IPS-18a (cell line): ENCODE measurements around the gene VPS54.
A peak's percentile ranks its signal among the peaks of the same experiment; 100 is the strongest.

Source experiments
- H3K27ac ChIP-seq: one replicate; pipeline ENCODE4 v1.5.1; 2013; ENCODE audit warnings: low read length
- H3K27me3 ChIP-seq: one replicate; pipeline ENCODE4 v1.6.1; 2013; ENCODE audit warnings: mild to moderate bottlenecking, low read length; ENCODE audit not compliant: control insufficient read depth, insufficient read depth
- H3K36me3 ChIP-seq: one replicate; pipeline ENCODE4 v1.6.1; 2013; ENCODE audit warnings: low read depth, low read length; ENCODE audit not compliant: control insufficient read depth
- H3K4me1 ChIP-seq: one replicate; pipeline ENCODE4 v1.6.1; 2013; ENCODE audit warnings: low read depth, low read length; ENCODE audit not compliant: control insufficient read depth
- H3K4me3 ChIP-seq: one replicate; pipeline ENCODE4 v1.5.1; 2013; ENCODE audit warnings: low read length
- H3K9ac ChIP-seq: one replicate; pipeline ENCODE4 v1.6.1; 2013; ENCODE audit warnings: mild to moderate bottlenecking, low read length, moderate library complexity
- H3K9me3 ChIP-seq: one replicate; pipeline ENCODE4 v1.6.1; 2013; ENCODE audit warnings: low read depth, low read length; ENCODE audit not compliant: control insufficient read depth

Gene VPS54

DNA sequence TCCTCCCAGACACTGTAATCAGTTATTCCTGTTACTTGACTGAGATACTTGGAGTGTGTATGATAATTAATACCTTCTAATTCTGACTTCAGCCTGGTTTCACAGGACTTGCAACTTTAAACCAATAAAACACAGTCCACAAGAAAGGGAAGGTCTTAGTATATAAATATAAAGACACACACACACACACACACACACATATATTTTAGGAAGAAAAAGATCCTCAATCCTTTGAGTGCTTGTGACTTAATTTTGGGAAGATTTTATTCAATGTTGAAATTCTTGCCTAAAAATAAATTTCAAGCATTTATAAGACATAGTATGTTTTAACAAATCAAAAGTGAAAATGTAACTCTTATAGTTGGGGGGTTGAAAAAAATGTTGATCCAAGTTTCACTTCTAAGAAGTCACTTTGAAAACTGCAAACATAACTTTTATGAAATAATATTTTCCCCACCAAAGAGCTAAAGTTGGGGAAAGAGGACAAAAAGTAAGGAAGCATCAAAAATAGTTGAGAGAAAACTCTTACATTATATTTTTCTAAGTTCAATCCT is 824 bp upstream of the VPS54 start:
- peak overlapping the region; percentile 70 for H3K4me3 ChIP-seq
- peak overlapping the region; percentile 73 for H3K9ac ChIP-seq

DNA sequence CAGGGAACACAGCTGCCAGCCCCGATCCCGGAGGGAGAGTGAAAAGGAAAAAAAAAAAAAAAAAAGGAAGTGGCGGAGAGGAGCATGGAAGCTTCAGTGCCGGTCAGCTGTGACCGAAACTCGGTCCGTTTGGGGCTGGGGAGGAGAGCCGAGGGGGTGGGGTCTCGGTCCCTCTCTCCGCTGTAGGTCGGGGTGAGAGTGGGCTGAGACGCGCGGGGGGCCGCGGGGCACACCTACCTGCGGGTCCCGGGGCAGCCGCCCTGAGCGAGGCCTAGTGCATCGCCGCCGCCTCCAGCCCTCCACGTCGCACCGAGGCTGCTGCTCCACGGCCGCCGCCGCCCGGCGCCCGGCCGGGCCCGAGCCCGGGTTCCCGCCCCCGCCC is 536 bp downstream of the VPS54 start:
- peak overlapping the region; percentile 70 for H3K4me3 ChIP-seq
- H3K27me3 ChIP-seq = no peaks in the 10 kb centered on the region
- H3K9ac ChIP-seq = peak overlapping the region; percentile 21
- H3K9me3 ChIP-seq = no peaks in the 10 kb centered on the region
- H3K36me3 ChIP-seq = no peaks in the 10 kb centered on the region
- peaks cover 15% of the 10 kb centered on the region for H3K4me1 ChIP-seq
- H3K27ac ChIP-seq = no peak overlapping the region

More for the DNA sequence above, 824 bp upstream of the VPS54 start:
- Histone ChIP-seq H3K27ac (no peak overlapping the region), H3K36me3 (no peaks in the 10 kb centered on the region), H3K27me3 (no peaks in the 10 kb centered on the region), H3K4me1 (peaks cover 17% of the 10 kb centered on the region), H3K9me3 (no peaks in the 10 kb centered on the region)

- peak overlapping the region; percentile 21 for H3K9ac ChIP-seq
- H3K4me1 ChIP-seq = peaks cover 11% of the 10 kb centered on the region
- H3K9me3 ChIP-seq = no peaks in the 10 kb centered on the region
- peak overlapping the region; percentile 70 for H3K4me3 ChIP-seq
- no peaks in the 10 kb centered on the region for H3K36me3 ChIP-seq
- H3K27ac ChIP-seq = no peak overlapping the region
- H3K27me3 ChIP-seq = no peaks in the 10 kb centered on the region
These were observed 1.2 kb downstream of the VPS54 start for GRCh38 chr2:64017811-64018700.

DNA sequence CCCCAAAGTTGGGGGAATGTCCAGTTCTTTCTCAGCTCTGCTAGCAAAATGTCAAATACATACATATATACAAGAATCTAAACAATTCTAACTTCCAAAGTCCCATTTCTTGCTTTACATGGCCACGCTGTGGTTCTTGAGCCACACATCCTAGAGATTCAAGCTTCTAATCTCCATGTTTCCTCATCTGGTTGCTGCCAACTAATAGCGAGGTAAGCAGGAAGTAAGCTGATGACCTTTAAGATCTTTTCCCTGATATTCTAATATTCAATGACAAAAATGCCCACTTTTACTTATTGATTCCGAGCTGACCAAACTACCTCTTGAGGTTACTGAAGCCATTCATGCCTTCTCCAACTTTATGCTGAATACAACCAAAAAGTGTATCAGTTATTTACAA is 3.3 kb downstream of the VPS54 start:
- H3K9ac ChIP-seq = no peak overlapping the region
- no peaks in the 10 kb centered on the region for H3K27me3 ChIP-seq
- peaks cover 11% of the 10 kb centered on the region for H3K4me1 ChIP-seq
- H3K36me3 ChIP-seq = no peaks in the 10 kb centered on the region
- H3K4me3 ChIP-seq = no peak overlapping the region
- no peaks in the 10 kb centered on the region for H3K9me3 ChIP-seq
- H3K27ac ChIP-seq = no peak overlapping the region

- H3K4me1 ChIP-seq = peaks cover 11% of the 10 kb centered on the region
- H3K4me3 ChIP-seq = no peak overlapping the region
- no peak overlapping the region for H3K9ac ChIP-seq
- no peaks in the 10 kb centered on the region for H3K27me3 ChIP-seq
- H3K36me3 ChIP-seq = no peaks in the 10 kb centered on the region
- no peak overlapping the region for H3K27ac ChIP-seq
- no peaks in the 10 kb centered on the region for H3K9me3 ChIP-seq
These were observed 3.8 kb downstream of the VPS54 start for GRCh38 chr2:64015391-64015790.

- H3K9me3 ChIP-seq = no peaks in the 10 kb centered on the region
- no peaks in the 10 kb centered on the region for H3K27me3 ChIP-seq
- no peak overlapping the region for H3K27ac ChIP-seq
- no peak overlapping the region for H3K4me3 ChIP-seq
- H3K4me1 ChIP-seq = peaks cover 8% of the 10 kb centered on the region
- H3K9ac ChIP-seq = no peak overlapping the region
- no peaks in the 10 kb centered on the region for H3K36me3 ChIP-seq
These were observed 4.6 kb downstream of the VPS54 start for GRCh38 chr2:64014628-64015027.

GRCh38 chr2:64013053-64013452 is 6.2 kb downstream of the VPS54 start:
- H3K4me3 ChIP-seq = no peak overlapping the region
- H3K4me1 ChIP-seq = peaks cover 6% of the 10 kb centered on the region
- H3K27me3 ChIP-seq = no peaks in the 10 kb centered on the region
- H3K9ac ChIP-seq = no peak overlapping the region
- no peaks in the 10 kb centered on the region for H3K36me3 ChIP-seq
- H3K27ac ChIP-seq = no peak overlapping the region
- no peaks in the 10 kb centered on the region for H3K9me3 ChIP-seq

- Histone ChIP-seq H3K4me1 (no peaks in the 10 kb centered on the region), H3K4me3 (no peak overlapping the region), H3K9ac (no peak overlapping the region), H3K9me3 (no peaks in the 10 kb centered on the region), H3K27me3 (no peaks in the 10 kb centered on the region), H3K27ac (no peak overlapping the region), H3K36me3 (no peaks in the 10 kb centered on the region)
These were observed 7.1 kb downstream of the VPS54 start for GRCh38 chr2:64012115-64012514.

DNA sequence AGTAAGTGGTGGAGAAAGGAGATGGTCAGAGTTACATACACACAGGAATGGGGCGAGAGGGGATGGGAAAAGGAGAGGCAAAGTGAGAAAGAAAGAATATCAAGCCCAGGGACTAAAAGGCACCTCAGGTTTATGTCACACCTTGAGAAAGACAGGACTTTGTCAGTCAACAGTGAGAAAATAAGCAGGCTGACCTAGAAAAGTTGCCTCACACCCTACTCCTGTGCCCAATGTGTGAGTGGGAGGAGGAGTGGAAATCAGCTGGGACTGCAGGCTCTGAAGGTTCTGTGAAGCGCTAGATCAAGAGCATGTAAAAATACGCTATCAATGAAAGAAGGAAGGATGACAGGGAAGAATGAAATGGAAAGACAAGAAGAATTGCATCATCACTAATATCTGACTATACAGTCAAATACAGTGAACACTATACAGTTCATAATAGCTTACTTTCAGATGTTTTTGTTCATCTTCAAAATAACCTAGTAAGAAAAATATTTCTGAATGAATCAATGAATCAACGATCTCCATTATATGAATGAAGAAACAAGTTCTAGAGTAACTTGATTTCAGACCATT is 10.7 kb downstream of the VPS54 start:
- Histone ChIP-seq H3K4me3 (no peak overlapping the region), H3K36me3 (no peaks in the 10 kb centered on the region), H3K9me3 (no peaks in the 10 kb centered on the region), H3K4me1 (peaks cover 5% of the 10 kb centered on the region), H3K27me3 (no peaks in the 10 kb centered on the region), H3K27ac (no peak overlapping the region), H3K9ac (no peak overlapping the region)

GRCh38 chr2:64007924-64008323 is 11.3 kb downstream of the VPS54 start:
- no peak overlapping the region for H3K4me3 ChIP-seq
- no peaks in the 10 kb centered on the region for H3K36me3 ChIP-seq
- H3K9me3 ChIP-seq = no peaks in the 10 kb centered on the region
- H3K9ac ChIP-seq = no peak overlapping the region
- H3K27me3 ChIP-seq = no peaks in the 10 kb centered on the region
- no peak overlapping the region for H3K27ac ChIP-seq
- peaks cover 7% of the 10 kb centered on the region for H3K4me1 ChIP-seq

- Histone ChIP-seq H3K4me3 (no peak overlapping the region), H3K4me1 (peaks cover 7% of the 10 kb centered on the region), H3K36me3 (no peaks in the 10 kb centered on the region), H3K27ac (no peak overlapping the region), H3K9ac (no peak overlapping the region), H3K27me3 (no peaks in the 10 kb centered on the region), H3K9me3 (no peaks in the 10 kb centered on the region)
These were observed 13.4 kb downstream of the VPS54 start for GRCh38 chr2:64005707-64006356.
